Ecto neural progenitor cell (in vitro differentiated cells): ENCODE data around the gene METTL3.

Source experiments
- DNase-seq: peaks from one replicate; pipeline ENCODE4 v3.0.0-alpha.2; 2018; ENCODE audit warnings: low spot score

METTL3 gene

GRCh38 chr14:21476523-21476924 is 34.6 kb downstream of the METTL3 start:
- DNase-seq: peak; percentile 86

DNA sequence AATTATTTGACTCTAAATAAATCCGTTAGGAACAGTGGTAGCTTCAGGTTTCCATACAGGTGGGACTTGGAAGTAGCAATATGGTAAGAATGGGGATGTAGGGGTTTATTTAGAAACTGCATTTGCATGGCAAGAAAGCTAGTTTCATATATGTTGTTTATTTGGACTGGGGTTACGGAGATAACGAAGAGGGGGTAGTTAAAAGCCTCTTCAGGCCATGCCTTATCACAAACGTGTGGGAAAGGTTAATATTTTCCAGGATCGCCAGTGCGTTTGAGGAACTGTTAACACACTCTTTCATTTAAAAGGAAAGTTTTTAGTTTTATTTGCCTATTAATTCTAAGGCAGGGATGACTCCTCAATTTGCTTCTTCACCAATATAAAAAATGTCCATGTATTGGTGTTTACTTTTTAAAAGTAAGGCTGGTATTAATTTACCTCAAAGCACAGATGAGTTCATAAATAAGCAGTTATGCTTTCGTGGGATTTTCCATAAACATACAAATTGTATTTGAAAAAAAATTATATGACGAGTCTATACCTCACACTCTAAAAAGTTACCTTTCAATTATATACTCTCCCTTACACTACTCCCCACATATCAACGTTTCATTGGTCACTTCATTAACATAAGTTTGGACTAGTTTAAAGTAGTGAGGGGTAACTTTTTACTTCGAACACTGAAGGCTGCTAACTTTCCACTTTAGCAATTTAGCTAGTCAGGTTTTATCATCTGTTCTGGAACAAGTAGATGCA is 35.2 kb downstream of the METTL3 start:
- no peak for DNase-seq

DNA sequence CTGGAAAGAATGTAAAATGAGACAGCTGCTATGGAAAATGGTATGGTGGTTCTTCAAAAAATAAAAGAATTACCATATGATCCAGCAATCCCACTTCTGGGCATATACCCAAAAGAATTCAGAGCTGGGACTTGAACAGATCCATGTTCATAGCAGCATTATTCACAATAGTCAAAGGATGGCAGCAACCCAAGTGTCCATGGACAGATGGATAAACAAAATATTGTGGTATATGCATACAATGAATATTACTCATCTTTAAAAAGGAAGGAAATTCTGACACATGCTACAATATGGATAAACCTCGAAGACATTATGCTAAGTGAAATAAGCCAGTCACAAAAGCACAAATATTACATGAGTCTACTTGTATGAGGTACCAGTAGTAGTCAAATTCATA is 43.5 kb downstream of the METTL3 start:
- no peak for DNase-seq

GRCh38 chr14:21455912-21456667 is 55.0 kb downstream of the METTL3 start, which contains the start of gene CHD8:
Gene CHD8, minus strand, starts transcription at chr14:21456123. Its CDS starts 24,480 bp downstream, at chr14:21431643.
- DNase-seq: peak; percentile 98

GRCh38 chr14:21455592-21455911 is 55.6 kb downstream of the METTL3 start:
- no peak for DNase-seq

DNA sequence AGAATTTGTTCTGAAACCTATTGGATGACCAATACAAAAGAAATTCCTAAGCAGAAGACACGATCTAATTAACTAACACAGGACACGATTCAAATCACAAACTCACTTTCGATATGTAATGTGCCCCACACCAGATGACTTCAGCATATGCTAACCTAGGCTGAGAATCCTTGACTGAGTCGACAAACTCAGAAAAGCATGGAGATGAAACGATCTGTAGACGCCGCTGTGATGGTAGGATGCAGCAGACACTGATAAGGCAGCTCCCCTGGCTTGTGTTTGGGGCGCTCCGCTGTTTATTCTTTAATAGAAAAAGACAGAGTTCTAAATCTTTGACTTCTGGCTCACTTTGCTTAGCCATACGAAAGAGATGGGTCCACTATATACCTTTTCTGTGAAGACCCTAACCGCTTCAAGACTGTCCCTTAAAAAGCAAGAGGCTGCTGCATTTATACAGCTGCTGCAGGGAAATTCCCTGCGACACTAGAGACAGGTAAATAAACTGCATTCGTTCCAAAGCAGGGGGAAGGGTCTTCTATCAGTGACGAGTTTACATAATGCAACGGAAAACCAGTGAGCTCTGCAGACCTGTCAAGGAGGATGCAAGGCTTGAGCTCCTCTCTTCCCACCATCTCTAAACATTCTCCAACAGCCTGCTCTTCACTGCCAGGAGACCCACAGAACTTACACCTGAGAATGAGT is 56.1 kb downstream of the METTL3 start:
- no peak for DNase-seq

DNA sequence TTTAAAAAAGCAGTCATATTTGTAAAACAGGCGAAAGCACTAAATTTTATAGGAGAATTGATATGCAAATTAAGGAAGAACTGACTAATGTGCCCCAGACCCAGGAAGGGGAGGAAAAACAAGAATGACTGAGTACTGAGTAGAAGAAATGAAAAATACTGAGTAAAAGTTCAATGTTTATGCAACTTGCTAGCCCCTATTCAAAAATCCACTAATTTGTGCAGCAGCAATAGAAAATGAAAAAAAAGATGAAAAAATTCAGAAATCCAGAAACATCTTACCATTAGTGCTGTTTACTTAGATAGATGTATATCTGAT is 61.3 kb downstream of the METTL3 start:
- no peak for DNase-seq
